DOHH2 (cell line): ENCODE results near the gene DAZAP1.

Experiments
- H3F3A ChIP-seq: fragments of 200-600 bp; sonication (generic), shearing (Covaris generic); 2 replicates; pipeline ENCODE4 v1.6.0; 2016; ENCODE audit warnings: antibody characterized with exemption, mild to moderate bottlenecking; ENCODE audit not compliant: control insufficient read depth, insufficient read depth
- H3K27ac ChIP-seq: fragments of 200-600 bp; sonication (generic); 2 replicates; pipeline ENCODE4 v1.5.1; 2014; ENCODE audit warnings: low read depth, mild to moderate bottlenecking, low read length, moderate library complexity
- H3K27me3 ChIP-seq: fragments of 200-600 bp; sonication (generic); 2 replicates; pipeline ENCODE4 v1.6.1; 2014; ENCODE audit warnings: mild to moderate bottlenecking, low read length, mixed read lengths; ENCODE audit not compliant: control insufficient read depth
- H3K36me3 ChIP-seq: fragments of 200-600 bp; sonication (generic); 2 replicates; pipeline ENCODE4 v1.6.1; 2014; ENCODE audit warnings: mild to moderate bottlenecking, low read length, moderate library complexity, mixed read lengths; ENCODE audit not compliant: control insufficient read depth
- H3K4me1 ChIP-seq: fragments of 200-600 bp; sonication (generic); 2 replicates; pipeline ENCODE4 v1.6.1; 2014; ENCODE audit warnings: mild to moderate bottlenecking, low read length, mixed read lengths; ENCODE audit not compliant: control insufficient read depth
- H3K4me2 ChIP-seq: fragments of 200-600 bp; sonication (generic); 2 replicates; pipeline ENCODE4 v1.6.0; 2014; ENCODE audit warnings: mild to moderate bottlenecking, low read length, moderate library complexity
- H3K4me3 ChIP-seq: fragments of 200-600 bp; sonication (generic); 2 replicates; pipeline ENCODE4 v1.5.1; 2014; ENCODE audit warnings: mild to moderate bottlenecking, low read length, mixed read lengths
- H3K79me2 ChIP-seq: fragments of 200-600 bp; sonication (generic); 2 replicates; pipeline ENCODE4 v1.6.1; 2014; ENCODE audit warnings: mild to moderate bottlenecking, low read length, mixed read lengths; ENCODE audit not compliant: control insufficient read depth
- H3K9me2 ChIP-seq: fragments of 200-600 bp; sonication (generic); replicated peaks from 2 replicates; pipeline ENCODE4 v1.6.1; 2014; ENCODE audit warnings: mild to moderate bottlenecking, low read length, mixed read lengths; ENCODE audit not compliant: control insufficient read depth
- H3K9me3 ChIP-seq: fragments of 200-600 bp; sonication (generic); 2 replicates; pipeline ENCODE4 v1.6.1; 2014; ENCODE audit warnings: antibody characterized with exemption, low read length, mixed read lengths; ENCODE audit not compliant: control insufficient read depth, insufficient read depth
- H4K20me1 ChIP-seq: fragments of 200-600 bp; sonication (generic); 2 replicates; pipeline ENCODE4 v1.6.0; 2014; ENCODE audit warnings: low read depth, mild to moderate bottlenecking, antibody characterized with exemption, low read length, moderate library complexity; ENCODE audit not compliant: control insufficient read depth, insufficient read depth
- EZH2phosphoT487 ChIP-seq: fragments of 200-600 bp; sonication (generic); IDR thresholded peaks from 2 replicates; pipeline ENCODE4 v1.6.1; 2017; ENCODE audit warnings: borderline replicate concordance, mild to moderate bottlenecking, antibody characterized with exemption, low read length, moderate library complexity, mixed read lengths
- TF ChIP-seq, protein P1 (sequence below): fragments of 200-600 bp; sonication (generic); IDR thresholded peaks from one replicate; pipeline ENCODE4 v1.5.1; 2014; ENCODE audit warnings: antibody characterized with exemption, mild to moderate bottlenecking, low read depth, low read length; ENCODE audit not compliant: poor library complexity, severe bottlenecking

The DAZAP1 gene

DNA sequence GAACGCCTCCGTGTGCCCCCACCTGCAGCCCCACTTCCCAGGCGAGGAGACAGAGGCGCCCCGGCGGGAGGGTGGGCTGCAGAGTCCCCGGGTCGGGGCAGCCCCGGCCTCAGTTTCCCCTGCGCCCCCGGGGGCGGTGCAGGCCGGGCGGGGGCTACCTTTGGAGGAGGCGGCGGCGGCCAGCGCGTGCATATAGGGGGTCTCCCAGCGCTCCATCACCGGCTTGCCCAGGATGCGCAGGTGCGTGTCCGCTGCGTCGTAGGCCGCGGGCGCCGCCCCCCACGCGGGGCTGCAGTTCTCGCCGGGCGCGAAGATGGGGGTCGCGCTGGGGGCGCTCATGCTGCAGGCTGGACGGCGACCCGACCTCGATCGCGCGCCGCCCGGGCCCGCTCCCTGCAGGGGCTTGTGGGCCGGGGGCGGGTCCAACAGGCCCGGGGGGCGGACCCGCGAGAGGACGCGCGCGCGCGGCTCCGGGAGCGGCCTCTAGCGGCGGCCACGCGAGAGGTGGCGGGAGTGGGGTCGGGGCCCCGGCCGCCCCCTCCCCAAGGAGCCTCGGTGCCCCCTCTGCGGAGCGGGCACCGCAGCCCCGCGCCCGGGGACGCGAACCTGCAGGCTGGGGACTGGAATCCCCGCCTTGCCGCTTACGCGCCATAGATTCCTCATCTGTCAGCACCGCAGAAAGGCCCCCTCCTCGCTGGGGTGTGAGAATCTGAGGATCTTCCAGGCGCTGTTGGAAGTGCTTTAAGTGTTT, 6.1 kb upstream of the DAZAP1 start, which contains the start of gene GAMT:
Gene GAMT (minus strand): TSS at position 405 of the 751 bp plus-strand sequence. CDS start 66 bp downstream, at position 339.
- Histone ChIP-seq H3K9me2 (no peaks in the 10 kb centered on the region), H3K4me1 (peaks cover 30% of the 10 kb centered on the region), H4K20me1 (peaks cover 3% of the 10 kb centered on the region), H3K79me2 (peaks cover 14% of the 10 kb centered on the region), H3K27ac (no peak within 1 kb of the TSS), H3K4me2 (peak within 1 kb of the TSS; percentile 79), H3K27me3 (peaks cover 7% of the 10 kb centered on the region), H3K9me3 (no peaks in the 10 kb centered on the region), H3K4me3 (peak within 1 kb of the TSS; percentile 93), H3F3A (peaks cover 10% of the 10 kb centered on the region), H3K36me3 (peaks cover 5% of the 10 kb centered on the region; the same call in 1 of the 2 replicates)
- TF ChIP-seq, protein P1, sequence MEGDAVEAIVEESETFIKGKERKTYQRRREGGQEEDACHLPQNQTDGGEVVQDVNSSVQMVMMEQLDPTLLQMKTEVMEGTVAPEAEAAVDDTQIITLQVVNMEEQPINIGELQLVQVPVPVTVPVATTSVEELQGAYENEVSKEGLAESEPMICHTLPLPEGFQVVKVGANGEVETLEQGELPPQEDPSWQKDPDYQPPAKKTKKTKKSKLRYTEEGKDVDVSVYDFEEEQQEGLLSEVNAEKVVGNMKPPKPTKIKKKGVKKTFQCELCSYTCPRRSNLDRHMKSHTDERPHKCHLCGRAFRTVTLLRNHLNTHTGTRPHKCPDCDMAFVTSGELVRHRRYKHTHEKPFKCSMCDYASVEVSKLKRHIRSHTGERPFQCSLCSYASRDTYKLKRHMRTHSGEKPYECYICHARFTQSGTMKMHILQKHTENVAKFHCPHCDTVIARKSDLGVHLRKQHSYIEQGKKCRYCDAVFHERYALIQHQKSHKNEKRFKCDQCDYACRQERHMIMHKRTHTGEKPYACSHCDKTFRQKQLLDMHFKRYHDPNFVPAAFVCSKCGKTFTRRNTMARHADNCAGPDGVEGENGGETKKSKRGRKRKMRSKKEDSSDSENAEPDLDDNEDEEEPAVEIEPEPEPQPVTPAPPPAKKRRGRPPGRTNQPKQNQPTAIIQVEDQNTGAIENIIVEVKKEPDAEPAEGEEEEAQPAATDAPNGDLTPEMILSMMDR, result peak; percentile 77
- no peak for TF ChIP-seq EZH2phosphoT487

DNA sequence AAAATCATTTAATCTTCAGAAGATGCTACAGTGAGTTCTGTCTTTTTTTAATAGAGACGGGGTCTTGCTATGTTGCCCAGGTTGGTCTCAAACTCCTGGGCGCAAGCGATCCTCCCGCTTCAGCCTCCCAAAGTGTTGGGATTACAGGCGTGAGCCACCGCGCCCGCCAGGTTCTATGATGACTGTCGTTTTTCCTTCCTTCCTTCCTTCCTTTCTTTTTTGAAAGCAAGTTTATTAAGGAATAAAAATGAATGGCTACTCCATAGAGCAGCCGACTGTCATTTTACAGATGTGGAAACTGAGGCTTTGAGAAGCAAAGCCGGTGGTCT, 5.5 kb upstream of the DAZAP1 start:
- no peak for TF ChIP-seq EZH2phosphoT487
- TF ChIP-seq, protein P1, result peak; percentile 55
- H3K36me3 ChIP-seq, result peaks cover 5% of the 10 kb centered on the region; the same call in 1 of the 2 replicates
- H4K20me1 ChIP-seq, result peaks cover 3% of the 10 kb centered on the region
- peak overlapping the region; percentile 79 for H3K4me2 ChIP-seq
- H3F3A ChIP-seq, result peaks cover 11% of the 10 kb centered on the region
- H3K4me3 ChIP-seq, result peak overlapping the region; percentile 93
- peaks cover 7% of the 10 kb centered on the region for H3K27me3 ChIP-seq
- peaks cover 35% of the 10 kb centered on the region for H3K4me1 ChIP-seq
- no peak overlapping the region for H3K27ac ChIP-seq
- no peaks in the 10 kb centered on the region for H3K9me2 ChIP-seq
- H3K79me2 ChIP-seq, result peaks cover 14% of the 10 kb centered on the region
- no peaks in the 10 kb centered on the region for H3K9me3 ChIP-seq

DNA sequence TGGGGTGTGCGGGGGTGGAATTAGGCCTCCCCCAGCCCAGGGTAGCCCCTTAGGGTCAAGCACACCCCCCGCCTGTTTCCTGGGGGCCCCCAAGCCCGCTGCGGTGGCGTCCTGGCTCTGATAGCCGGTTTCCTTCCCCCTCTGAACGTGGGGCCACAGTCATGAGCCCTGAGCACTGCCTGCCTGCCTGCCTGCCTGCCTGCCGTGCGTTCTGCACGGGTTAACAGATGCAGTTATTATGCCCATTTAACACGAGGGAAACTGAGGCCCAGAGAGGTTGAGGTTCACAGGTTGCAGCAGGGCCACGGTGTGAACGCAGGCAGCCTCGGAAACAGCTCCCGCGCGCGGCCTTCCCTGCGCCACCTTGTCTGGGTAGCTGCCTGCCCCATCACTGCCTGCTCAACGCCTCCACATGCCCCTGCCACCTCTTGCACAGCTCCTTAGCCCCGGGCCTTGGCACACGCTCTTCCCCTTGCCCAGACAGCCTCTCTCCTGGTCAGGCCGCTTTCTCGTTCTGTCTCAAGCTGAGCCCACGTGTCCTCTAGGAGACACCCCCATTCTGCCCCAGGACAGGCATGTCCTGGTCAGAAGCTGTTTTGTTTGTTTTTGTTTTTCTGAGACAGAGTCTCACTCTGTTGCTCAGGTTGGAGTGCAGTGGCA, 4.8 kb upstream of the DAZAP1 start:
- H3F3A ChIP-seq, result peaks cover 11% of the 10 kb centered on the region
- H3K9me3 ChIP-seq, result no peaks in the 10 kb centered on the region
- H3K4me1 ChIP-seq, result peaks cover 37% of the 10 kb centered on the region
- H3K4me3 ChIP-seq, result no peak overlapping the region
- TF ChIP-seq, protein P1, result no peak
- no peak for TF ChIP-seq EZH2phosphoT487
- peaks cover 3% of the 10 kb centered on the region; the same call in 1 of the 2 replicates for H4K20me1 ChIP-seq
- peaks cover 7% of the 10 kb centered on the region for H3K27me3 ChIP-seq
- no peaks in the 10 kb centered on the region for H3K9me2 ChIP-seq
- H3K27ac ChIP-seq, result no peak overlapping the region
- peaks cover 5% of the 10 kb centered on the region; the same call in 1 of the 2 replicates for H3K36me3 ChIP-seq
- peak overlapping the region; percentile 79 for H3K4me2 ChIP-seq
- peaks cover 14% of the 10 kb centered on the region for H3K79me2 ChIP-seq
